H1 (cell line): ENCODE measurements around the gene UNC93A. TPM values are rescaled to one million over a fixed set of nuclear protein-coding genes. Genes with fewer than 3 reads are reported as not detected.

Experiments
- CTCF ChIA-PET: fragments of 300-600 bp; sonication (Branson Sonifier 250); formaldehyde crosslinking; loops from one replicate; lab custom pipeline; 2021; ENCODE audit not compliant: partially characterized antibody; lab: Charles Lee
- POLR2A ChIA-PET: fragments of 300-600 bp; sonication (Branson Sonifier 250); formaldehyde crosslinking; loops from one replicate; lab custom pipeline; 2021; ENCODE audit warnings: inconsistent platforms; ENCODE audit not compliant: partially characterized antibody; lab: Charles Lee
- DNase-seq, 2 experiments: peaks; one replicate each; pipeline versions ENCODE4 v3.0.0 to v3.0.0-alpha.2; 2010 to 2022; ENCODE audit warnings: low spot score in 2 of 2, low read depth in 1 of 2, mixed read lengths in 1 of 2
- FAIRE-seq: peaks from 2 replicates; lab custom pipeline; 2011; peaks lifted over from hg19 to GRCh38; lab: Jason Lieb, UNC
- H2AFZ ChIP-seq: 2 replicates; pipeline ENCODE4 v1.8.1; 2012; ENCODE audit warnings: low read length, inconsistent platforms
- H2AK5ac ChIP-seq: 2 replicates; pipeline ENCODE4 v1.6.1; 2013; ENCODE audit warnings: low read depth, low read length
- H2BK120ac ChIP-seq: replicated peaks from 2 replicates; pipeline ENCODE3; 2013; ENCODE audit warnings: low read depth, low read length, inconsistent platforms
- H2BK12ac ChIP-seq: 2 replicates; pipeline ENCODE4 v1.6.1; 2013; ENCODE audit warnings: low read depth, low read length
- H2BK15ac ChIP-seq: 2 replicates; pipeline ENCODE4 v1.6.1; 2013; ENCODE audit warnings: low read length
- H2BK20ac ChIP-seq: 2 replicates; pipeline ENCODE4 v1.6.1; 2013; ENCODE audit warnings: low read length
- H2BK5ac ChIP-seq: 2 replicates; pipeline ENCODE4 v1.6.1; 2013; ENCODE audit warnings: low read depth, low read length
- H3K14ac ChIP-seq: 2 replicates; pipeline ENCODE4 v1.6.1; 2013; ENCODE audit warnings: inconsistent platforms; ENCODE audit not compliant: insufficient read length
- H3K18ac ChIP-seq: 2 replicates; pipeline ENCODE4 v1.6.1; 2013; ENCODE audit warnings: low read length; ENCODE audit errors: extremely low read depth
- H3K23ac ChIP-seq: 2 replicates; pipeline ENCODE4 v1.6.1; 2013; ENCODE audit warnings: inconsistent platforms; ENCODE audit not compliant: insufficient read length
- H3K23me2 ChIP-seq: 2 replicates; pipeline ENCODE4 v1.6.1; 2013; ENCODE audit warnings: low read depth, low read length
- H3K27ac ChIP-seq: 2 replicates; pipeline ENCODE4 v1.6.1; 2011; ENCODE audit warnings: low read depth, low read length, inconsistent platforms
- H3K27me3 ChIP-seq, 4 experiments: replicated peaks in 1 of 4; 1 replicate in 1 of 4; 2 replicates in 3 of 4; pipeline versions ENCODE4 v1.6.1 to v1.8.1; 2011 to 2013; ENCODE audit warnings: low read length in 3 of 4, mild to moderate bottlenecking in 3 of 4, inconsistent platforms in 2 of 4, mixed read lengths in 2 of 4, moderate library complexity in 1 of 4; ENCODE audit not compliant: control insufficient read depth in 3 of 4, insufficient read depth in 3 of 4; ENCODE audit errors: extremely low read depth in 1 of 4
- H3K36me3 ChIP-seq, 4 experiments: 2 replicates each; pipeline versions ENCODE4 v1.6.1 to v1.8.1; 2011 to 2013; ENCODE audit warnings: mild to moderate bottlenecking in 4 of 4, low read length in 3 of 4, moderate library complexity in 2 of 4, control low read depth in 1 of 4, inconsistent platforms in 1 of 4; ENCODE audit not compliant: insufficient read depth in 4 of 4, control insufficient read depth in 2 of 4
- H3K4ac ChIP-seq: replicated peaks from 2 replicates; pipeline ENCODE3; 2013; ENCODE audit warnings: low read length, low read depth, mixed read lengths, inconsistent platforms; ENCODE audit not compliant: insufficient read length
- H3K4me1 ChIP-seq, 4 experiments: replicated peaks in 1 of 4; 1 replicate in 1 of 4; 2 replicates in 3 of 4; pipeline versions ENCODE4 v1.6.1 to v1.8.1; 2011 to 2013; ENCODE audit warnings: low read length in 3 of 4, inconsistent platforms in 2 of 4, mixed read lengths in 1 of 4; ENCODE audit not compliant: insufficient read depth in 4 of 4, control insufficient read depth in 3 of 4
- H3K4me2 ChIP-seq, 2 experiments: 2 replicates each; pipeline versions ENCODE4 v1.6.1 to v1.8.1; 2011 to 2013; ENCODE audit warnings: low read depth in 2 of 2, low read length in 2 of 2, control low read depth in 1 of 2, inconsistent platforms in 1 of 2, mild to moderate bottlenecking in 1 of 2; ENCODE audit not compliant: insufficient read depth in 1 of 2
- H3K4me3 ChIP-seq, 4 experiments: fragments of 200-600, 300-600 bp in 1 of 4; sonication (generic), shearing (Covaris generic), sonication (Bioruptor Twin) in 1 of 4; 2 replicates each; pipeline versions ENCODE4 v1.5.1 to v1.8.1; 2011 to 2016; ENCODE audit warnings: low read length in 4 of 4, low read depth in 3 of 4, control low read depth in 2 of 4, inconsistent platforms in 2 of 4, mild to moderate bottlenecking in 2 of 4, mixed read lengths in 1 of 4, moderate library complexity in 1 of 4; ENCODE audit not compliant: insufficient read depth in 2 of 4; ENCODE audit errors: extremely low read depth in 1 of 4
- H3K56ac ChIP-seq: replicated peaks from 2 replicates; pipeline ENCODE3; 2013; ENCODE audit warnings: low read depth, mild to moderate bottlenecking, mixed read lengths, low read length, inconsistent platforms; ENCODE audit not compliant: insufficient read length
- H3K79me1 ChIP-seq: 2 replicates; pipeline ENCODE4 v1.6.1; 2013; ENCODE audit warnings: low read depth, low read length, control low read depth
- H3K79me2 ChIP-seq, 2 experiments: 2 replicates each; pipeline versions ENCODE4 v1.6.1 to v1.8.1; 2012 to 2013; ENCODE audit warnings: low read length in 2 of 2, mild to moderate bottlenecking in 2 of 2, inconsistent platforms in 1 of 2; ENCODE audit not compliant: insufficient read depth in 2 of 2, control insufficient read depth in 1 of 2
- H3K9ac ChIP-seq, 4 experiments: replicated peaks in 1 of 4; 1 replicate in 1 of 4; 2 replicates in 3 of 4; pipeline versions ENCODE4 v1.6.1 to v1.8.1; 2011 to 2013; ENCODE audit warnings: low read depth in 3 of 4, low read length in 3 of 4, control low read depth in 2 of 4, mild to moderate bottlenecking in 2 of 4, moderate library complexity in 2 of 4, inconsistent platforms in 1 of 4; ENCODE audit errors: extremely low read depth in 1 of 4
- H3K9me3 ChIP-seq, 2 experiments: 2 replicates each; pipeline versions ENCODE4 v1.6.1 to v1.8.1; 2012 to 2013; ENCODE audit warnings: mild to moderate bottlenecking in 2 of 2, moderate library complexity in 2 of 2, control low read depth in 1 of 2, inconsistent platforms in 1 of 2, low read depth in 1 of 2, low read length in 1 of 2, mixed read lengths in 1 of 2; ENCODE audit not compliant: insufficient read depth in 2 of 2
- H4K20me1 ChIP-seq, 2 experiments: replicated peaks in 1 of 2; 2 replicates each; pipeline versions ENCODE3 to v1.8.1; 2011 to 2013; ENCODE audit warnings: inconsistent platforms in 2 of 2, low read length in 2 of 2, mild to moderate bottlenecking in 1 of 2; ENCODE audit not compliant: insufficient read depth in 2 of 2, control insufficient read depth in 1 of 2
- H4K5ac ChIP-seq: 2 replicates; pipeline ENCODE4 v1.6.1; 2013; ENCODE audit warnings: low read length, low read depth, mixed read lengths, inconsistent platforms; ENCODE audit not compliant: insufficient read length
- H4K8ac ChIP-seq: 2 replicates; pipeline ENCODE4 v1.8.0; 2013; ENCODE audit warnings: mild to moderate bottlenecking, moderate library complexity, low read length, inconsistent platforms; ENCODE audit not compliant: insufficient read depth; ENCODE audit errors: extremely low read depth
- H4K91ac ChIP-seq: replicated peaks from 2 replicates; pipeline ENCODE3; 2013; ENCODE audit warnings: low read length, mixed read lengths, inconsistent platforms; ENCODE audit not compliant: insufficient read length
- CBX8 ChIP-seq: fragments of 300-800, 300-1000 bp; sonication (generic); IDR thresholded peaks from 2 replicates; pipeline ENCODE4 v1.7.1; 2016; ENCODE audit warnings: low read depth, low read length, borderline replicate concordance
- SP1 ChIP-seq: IDR thresholded peaks from 2 replicates; pipeline ENCODE4 v1.6.1; 2011; ENCODE audit warnings: low read depth, low read length
- WGBS, 2 experiments: shearing (Covaris generic) in 1 of 2; methylation state at CpG; one replicate each; pipeline versions ENCODE4 v1.1.6 to v1.1.7; 2013 to 2015; ENCODE audit warnings: low lambda C conversion rate in 2 of 2, mixed read lengths in 2 of 2, inconsistent platforms in 1 of 2, low coverage in 1 of 2, missing lambda C conversion rate in 1 of 2; ENCODE audit not compliant: insufficient replicate concordance in 2 of 2, insufficient coverage in 1 of 2, insufficient read length in 1 of 2; ENCODE audit errors: extremely low coverage in 1 of 2, missing lambda C conversion rate in 1 of 2; 5-methylcytosine and 5-hydroxymethylcytosine counted together
- polyA plus RNA-seq, 7 experiments: library from polyadenylated mRNA; depleted of rRNA in 3 of 7; stranded (reverse) in 5 of 7; unstranded in 2 of 7; fragments of >200 nt in 5 of 7; fragments of 200-250 nt in 2 of 7; gene quantifications; 1 replicate in 5 of 7; 2 replicates in 1 of 7; 4 replicates in 1 of 7; pipeline versions ENCODE4 v1.2.1 to v1.2.3, GENCODE V29; 2011 to 2013; ENCODE audit warnings: missing spikeins in 2 of 7, mixed read lengths in 2 of 7
- total RNA-seq: library from RNA; stranded (reverse); fragmentation: NEBNext Ultra II Directional; extraction: Animal tissue kit (Norgen Biotek cat#: 25700); gene quantifications from 2 replicates; pipeline ENCODE4 v1.2.1, GENCODE V29; 2021
- TF ChIP-seq, protein P1 (sequence below): IDR thresholded peaks from 2 replicates; pipeline ENCODE4 v1.6.1; 2012; ENCODE audit warnings: inconsistent platforms
- TF ChIP-seq, protein P2 (sequence below): IDR thresholded peaks from 2 replicates; pipeline ENCODE4 v1.6.1; 2011; ENCODE audit warnings: low read depth, mild to moderate bottlenecking, low read length; ENCODE audit not compliant: insufficient read depth

The UNC93A gene
- total and polyA plus RNA-seq, 2 of the 8 experiments (the other 6 are each of a cell fraction or from before 2014, with no cell fraction given), result 0.39 TPM; not detected in 1

DNA sequence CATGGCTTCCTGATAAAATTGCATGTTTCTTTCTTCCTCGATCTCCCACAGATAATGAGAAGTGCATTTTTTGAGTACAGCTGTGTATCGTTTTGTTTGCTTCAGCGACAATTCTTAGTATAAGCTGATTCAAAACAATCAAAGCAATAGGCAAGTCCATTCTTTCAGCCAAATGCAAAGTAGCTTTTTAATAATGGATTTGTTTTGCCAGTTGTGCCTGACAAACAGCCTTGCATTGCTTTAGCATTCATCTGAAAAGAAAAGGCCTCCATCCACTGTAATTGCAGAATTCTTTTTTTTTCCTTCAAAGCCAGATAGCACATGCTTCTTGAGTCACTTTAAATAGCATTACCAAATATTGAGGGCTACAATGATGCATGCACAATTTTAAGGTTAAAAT lies 65.8 kb downstream of the UNC93A start:
- no peak for DNase-seq
- no peak overlapping the region for H3K4me3 ChIP-seq
- TF ChIP-seq SP1 (no peak), CBX8 (no peak)
- TF ChIP-seq, protein P1, sequence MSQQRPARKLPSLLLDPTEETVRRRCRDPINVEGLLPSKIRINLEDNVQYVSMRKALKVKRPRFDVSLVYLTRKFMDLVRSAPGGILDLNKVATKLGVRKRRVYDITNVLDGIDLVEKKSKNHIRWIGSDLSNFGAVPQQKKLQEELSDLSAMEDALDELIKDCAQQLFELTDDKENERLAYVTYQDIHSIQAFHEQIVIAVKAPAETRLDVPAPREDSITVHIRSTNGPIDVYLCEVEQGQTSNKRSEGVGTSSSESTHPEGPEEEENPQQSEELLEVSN, result no peak
- TF ChIP-seq, protein P2, sequence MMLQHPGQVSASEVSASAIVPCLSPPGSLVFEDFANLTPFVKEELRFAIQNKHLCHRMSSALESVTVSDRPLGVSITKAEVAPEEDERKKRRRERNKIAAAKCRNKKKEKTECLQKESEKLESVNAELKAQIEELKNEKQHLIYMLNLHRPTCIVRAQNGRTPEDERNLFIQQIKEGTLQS, result no peak
- TF ChIP-seq, all 59 proteins: peak for 0
- H2BK12ac ChIP-seq, result no peak overlapping the region
- no peaks in the 10 kb centered on the region for H3K36me3 ChIP-seq
- CTCF ChIA-PET, result interaction anchor here (1.2 to 1.4 kb wide), 2 partner anchors 10 to 470 kb away, joined by 3 to 4 read pairs; partner anchors contain the start of gene AFDN
- H3K4me2 ChIP-seq, result no peak overlapping the region
- H3K27ac ChIP-seq, result no peak overlapping the region
- no peak overlapping the region for H2BK120ac ChIP-seq
- 86% methylated on average over 3 of the region's 3 CpGs; no CpG with 5 or more reads in 1 of the 2 experiments for WGBS, 2 experiments
- no peaks in the 10 kb centered on the region; a peak in 1 of 7 replicates for H3K27me3 ChIP-seq
- H2BK20ac ChIP-seq, result no peak overlapping the region
- FAIRE-seq, result no peak
- H3K18ac ChIP-seq, result no peak overlapping the region
- H3K9me3 ChIP-seq, result peaks cover 2 to 4% of the 10 kb centered on the region in 2 experiments; a peak in 2 of 4 replicates
- no peaks in the 10 kb centered on the region for H3K23me2 ChIP-seq
- no peaks in the 10 kb centered on the region for H3K79me2 ChIP-seq
- no peak overlapping the region for H2AK5ac ChIP-seq
- no peak overlapping the region for H3K23ac ChIP-seq
- H4K5ac ChIP-seq, result no peak overlapping the region
- H4K20me1 ChIP-seq, result no peaks in the 10 kb centered on the region
- H3K4ac ChIP-seq, result no peak overlapping the region
- no peak overlapping the region for H3K14ac ChIP-seq
- no peak overlapping the region for H2BK5ac ChIP-seq
- no peak overlapping the region for H2AFZ ChIP-seq
- H2BK15ac ChIP-seq, result no peak overlapping the region
- no peak overlapping the region for H4K8ac ChIP-seq
- H3K56ac ChIP-seq, result no peak overlapping the region
- no peak overlapping the region for H4K91ac ChIP-seq
- POLR2A ChIA-PET, result no interaction called here
- no peaks in the 10 kb centered on the region for H3K4me1 ChIP-seq
- H3K79me1 ChIP-seq, result no peaks in the 10 kb centered on the region
- no peak overlapping the region for H3K9ac ChIP-seq
